PFSK-1 (cell line): Measurements from ENCODE around the gene C22orf31.

Source experiments
- FOXP2 ChIP-seq: optimal IDR thresholded peaks from 2 replicates; pipeline ENCODE3; 2011; ENCODE audit warnings: borderline replicate concordance, control low read depth, inconsistent platforms; ENCODE audit not compliant: insufficient read depth; ENCODE audit errors: extremely low read length, extremely low read depth
- POLR2AphosphoS5 ChIP-seq: IDR thresholded peaks from 2 replicates; pipeline ENCODE4 v1.6.1; 2012; ENCODE audit warnings: low read depth, mild to moderate bottlenecking, control low read depth, low read length, moderate library complexity
- SIN3A ChIP-seq: IDR thresholded peaks from 2 replicates; pipeline ENCODE4 v1.6.1; 2012; ENCODE audit warnings: mild to moderate bottlenecking, low read length, moderate library complexity, borderline replicate concordance; ENCODE audit not compliant: insufficient read depth
- TAF1 ChIP-seq: IDR thresholded peaks from 2 replicates; pipeline ENCODE4 v1.6.1; 2012; ENCODE audit warnings: low read length, control low read depth, borderline replicate concordance; ENCODE audit not compliant: insufficient read depth
- TF ChIP-seq, protein P1 (sequence below), 2 experiments: IDR thresholded peaks; 2 replicates each; pipeline versions ENCODE4 v1.6.1 to v1.8.0; 2011 to 2012; ENCODE audit warnings: low read depth in 2 of 2, low read length in 2 of 2, control low read depth in 1 of 2, inconsistent platforms in 1 of 2, mild to moderate bottlenecking in 1 of 2, moderate library complexity in 1 of 2; ENCODE audit not compliant: insufficient read depth in 1 of 2

DNA sequence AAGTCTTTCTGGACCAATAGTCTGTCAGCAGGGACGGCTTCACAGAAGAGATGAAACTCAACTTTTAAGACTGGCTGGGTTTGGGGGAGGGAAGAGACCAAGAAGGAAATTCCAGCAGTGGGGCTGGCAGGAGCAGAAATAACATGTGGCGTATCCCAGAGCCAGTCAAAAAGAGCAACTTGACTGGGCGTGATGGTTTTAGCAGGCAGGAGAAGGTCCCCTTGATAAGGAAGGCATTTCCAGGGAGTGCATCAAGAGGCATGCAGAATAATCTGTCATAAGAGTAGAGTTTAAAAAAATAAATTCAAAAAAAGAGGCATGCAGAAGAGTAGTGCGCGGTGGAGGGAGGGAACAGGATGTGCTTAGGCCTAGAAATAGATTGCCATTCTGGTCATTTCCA, 52.5 kb downstream of the C22orf31 start:
- TF ChIP-seq, protein P1, sequence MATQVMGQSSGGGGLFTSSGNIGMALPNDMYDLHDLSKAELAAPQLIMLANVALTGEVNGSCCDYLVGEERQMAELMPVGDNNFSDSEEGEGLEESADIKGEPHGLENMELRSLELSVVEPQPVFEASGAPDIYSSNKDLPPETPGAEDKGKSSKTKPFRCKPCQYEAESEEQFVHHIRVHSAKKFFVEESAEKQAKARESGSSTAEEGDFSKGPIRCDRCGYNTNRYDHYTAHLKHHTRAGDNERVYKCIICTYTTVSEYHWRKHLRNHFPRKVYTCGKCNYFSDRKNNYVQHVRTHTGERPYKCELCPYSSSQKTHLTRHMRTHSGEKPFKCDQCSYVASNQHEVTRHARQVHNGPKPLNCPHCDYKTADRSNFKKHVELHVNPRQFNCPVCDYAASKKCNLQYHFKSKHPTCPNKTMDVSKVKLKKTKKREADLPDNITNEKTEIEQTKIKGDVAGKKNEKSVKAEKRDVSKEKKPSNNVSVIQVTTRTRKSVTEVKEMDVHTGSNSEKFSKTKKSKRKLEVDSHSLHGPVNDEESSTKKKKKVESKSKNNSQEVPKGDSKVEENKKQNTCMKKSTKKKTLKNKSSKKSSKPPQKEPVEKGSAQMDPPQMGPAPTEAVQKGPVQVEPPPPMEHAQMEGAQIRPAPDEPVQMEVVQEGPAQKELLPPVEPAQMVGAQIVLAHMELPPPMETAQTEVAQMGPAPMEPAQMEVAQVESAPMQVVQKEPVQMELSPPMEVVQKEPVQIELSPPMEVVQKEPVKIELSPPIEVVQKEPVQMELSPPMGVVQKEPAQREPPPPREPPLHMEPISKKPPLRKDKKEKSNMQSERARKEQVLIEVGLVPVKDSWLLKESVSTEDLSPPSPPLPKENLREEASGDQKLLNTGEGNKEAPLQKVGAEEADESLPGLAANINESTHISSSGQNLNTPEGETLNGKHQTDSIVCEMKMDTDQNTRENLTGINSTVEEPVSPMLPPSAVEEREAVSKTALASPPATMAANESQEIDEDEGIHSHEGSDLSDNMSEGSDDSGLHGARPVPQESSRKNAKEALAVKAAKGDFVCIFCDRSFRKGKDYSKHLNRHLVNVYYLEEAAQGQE (IDR thresholded peaks at IDR 0.05; ENCODE audit: insufficient read depth in 1 of 2, low read depth in 2 of 2, low read length in 2 of 2): no peak
- TF ChIP-seq TAF1 (no peak), POLR2AphosphoS5 (no peak), SIN3A (no peak), FOXP2 (no peak)
